NCI-H460 (cell line): ENCODE results near the gene CTNNA3. TPM values are rescaled to one million over a fixed set of nuclear protein-coding genes. Genes with fewer than 3 reads are reported as not detected.

Experiments
- DNase-seq: peaks from one replicate; pipeline ENCODE4 v3.0.0-alpha.2; 2016; ENCODE audit warnings: low read depth; ENCODE audit errors: extremely low read depth
- total RNA-seq: library from RNA; depleted of rRNA; stranded (reverse); fragments of >200 nt; shearing (Covaris generic); gene quantifications from 2 replicates; pipeline ENCODE4 v1.2.3, GENCODE V29; 2014

CTNNA3 gene
- total RNA-seq, 1 experiment from 2014 or later = 0.47 TPM

DNA sequence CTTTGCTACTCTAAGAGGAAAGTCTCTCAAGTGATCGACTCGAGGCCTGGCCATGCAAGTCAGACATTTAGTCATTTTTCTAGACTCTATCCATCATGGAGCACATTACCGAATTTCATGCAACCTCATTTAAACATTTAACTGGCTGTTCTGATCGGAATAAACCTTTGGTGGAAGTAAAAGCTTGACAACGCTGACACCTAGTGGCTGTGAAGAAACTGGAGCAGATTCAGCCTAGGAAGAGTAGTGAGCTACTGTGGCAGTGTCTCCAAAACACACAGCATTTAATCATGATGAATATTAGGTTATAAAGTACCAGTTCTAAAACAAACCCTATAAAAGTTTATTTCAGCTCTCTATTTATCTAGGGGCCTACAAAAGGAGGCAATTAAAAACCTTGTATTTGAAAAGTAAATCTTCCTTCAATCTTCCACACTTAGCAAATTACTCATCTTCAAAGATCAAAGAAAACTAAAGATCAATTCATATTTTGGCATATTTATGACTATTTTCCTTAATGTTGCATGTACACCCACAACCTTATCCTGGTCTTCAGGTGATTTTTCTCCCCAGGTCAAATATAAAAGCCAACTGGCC, 175.0 kb downstream of the CTNNA3 start:
- peak; percentile 62 for DNase-seq

GRCh38 chr10:67519434-67519833, 176.6 kb downstream of the CTNNA3 start:
- DNase-seq = no peak

- no peak for DNase-seq
These were observed 177.2 kb downstream of the CTNNA3 start for GRCh38 chr10:67518756-67519155.

GRCh38 chr10:67518043-67518442, 178.0 kb downstream of the CTNNA3 start:
- DNase-seq = no peak

DNA sequence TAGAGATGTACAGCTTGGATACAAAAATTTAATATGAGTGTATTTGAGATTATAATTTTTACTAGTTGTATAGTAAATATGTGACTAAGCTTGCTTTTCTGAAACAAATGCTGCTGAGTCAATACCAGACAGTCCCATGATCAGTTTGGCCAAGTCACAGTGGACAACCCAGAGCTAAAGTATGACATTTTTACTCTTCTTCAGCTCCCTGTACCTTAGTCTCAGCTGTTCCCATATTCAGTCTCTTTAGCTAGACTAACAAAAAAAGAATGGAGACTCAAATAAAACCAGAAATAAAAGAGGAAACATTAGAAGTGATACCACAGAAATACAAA, 189.3 kb downstream of the CTNNA3 start:
- DNase-seq = no peak

- DNase-seq = no peak
These were observed 189.8 kb downstream of the CTNNA3 start for GRCh38 chr10:67506083-67506756.

- peak; percentile 24 for DNase-seq
These were observed 203.5 kb downstream of the CTNNA3 start for GRCh38 chr10:67492317-67493019.

DNA sequence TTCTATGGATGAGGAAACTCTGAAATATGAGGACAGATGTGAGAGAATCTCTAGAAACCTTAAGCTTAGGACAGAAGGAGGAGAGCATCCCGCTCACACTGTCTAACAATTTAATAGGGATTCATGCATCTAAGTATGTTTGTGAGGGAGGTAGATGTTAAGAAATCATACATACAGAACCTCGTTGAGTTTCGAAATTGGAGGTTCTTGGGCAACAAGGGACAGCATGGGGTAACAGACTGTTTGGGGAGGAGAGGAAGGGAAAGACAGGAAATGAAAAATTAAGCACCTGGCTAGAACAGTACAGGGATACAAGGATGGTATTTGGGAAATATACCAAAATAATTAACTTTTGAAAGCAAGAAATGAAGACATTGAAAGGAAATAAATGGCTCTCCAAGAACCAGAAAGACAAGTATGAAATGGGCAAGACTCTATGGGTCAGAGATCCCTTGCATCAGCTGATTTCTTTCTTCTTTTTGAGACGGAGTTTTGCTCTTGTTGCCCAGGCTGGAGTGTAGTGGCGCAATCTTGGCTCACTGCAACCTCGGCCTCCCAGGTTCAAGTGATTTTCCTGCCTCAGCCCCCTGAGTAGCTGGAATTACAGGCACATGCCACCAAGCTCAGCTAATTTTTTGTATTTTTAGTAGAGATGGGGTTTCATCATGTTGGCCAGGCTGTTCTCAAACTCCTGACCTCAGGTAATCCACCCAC, 207.9 kb downstream of the CTNNA3 start:
- no peak for DNase-seq

DNA sequence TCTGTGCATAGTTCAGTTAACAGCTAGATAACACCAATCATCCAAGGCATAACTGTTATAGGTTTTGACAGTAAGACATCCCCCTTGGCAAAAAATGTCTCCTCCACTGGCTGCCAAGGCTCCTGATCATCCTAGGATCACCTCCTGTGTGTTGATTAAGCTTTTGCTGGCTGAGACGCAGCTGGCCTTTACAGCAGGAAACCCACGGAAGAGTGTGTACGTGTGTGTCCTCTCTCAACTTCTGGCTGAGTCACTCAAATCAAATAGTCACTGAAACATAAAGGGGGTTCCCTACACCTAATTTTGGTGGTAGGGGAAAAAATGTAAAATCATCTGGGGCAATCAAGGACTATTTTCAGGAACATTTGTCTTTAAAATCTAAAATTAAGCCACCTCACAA, 208.8 kb downstream of the CTNNA3 start:
- DNase-seq = no peak

GRCh38 chr10:67477868-67478267, 218.1 kb downstream of the CTNNA3 start:
- no peak for DNase-seq

- no peak for DNase-seq
These were observed 219.8 kb downstream of the CTNNA3 start for GRCh38 chr10:67476201-67476600.

DNA sequence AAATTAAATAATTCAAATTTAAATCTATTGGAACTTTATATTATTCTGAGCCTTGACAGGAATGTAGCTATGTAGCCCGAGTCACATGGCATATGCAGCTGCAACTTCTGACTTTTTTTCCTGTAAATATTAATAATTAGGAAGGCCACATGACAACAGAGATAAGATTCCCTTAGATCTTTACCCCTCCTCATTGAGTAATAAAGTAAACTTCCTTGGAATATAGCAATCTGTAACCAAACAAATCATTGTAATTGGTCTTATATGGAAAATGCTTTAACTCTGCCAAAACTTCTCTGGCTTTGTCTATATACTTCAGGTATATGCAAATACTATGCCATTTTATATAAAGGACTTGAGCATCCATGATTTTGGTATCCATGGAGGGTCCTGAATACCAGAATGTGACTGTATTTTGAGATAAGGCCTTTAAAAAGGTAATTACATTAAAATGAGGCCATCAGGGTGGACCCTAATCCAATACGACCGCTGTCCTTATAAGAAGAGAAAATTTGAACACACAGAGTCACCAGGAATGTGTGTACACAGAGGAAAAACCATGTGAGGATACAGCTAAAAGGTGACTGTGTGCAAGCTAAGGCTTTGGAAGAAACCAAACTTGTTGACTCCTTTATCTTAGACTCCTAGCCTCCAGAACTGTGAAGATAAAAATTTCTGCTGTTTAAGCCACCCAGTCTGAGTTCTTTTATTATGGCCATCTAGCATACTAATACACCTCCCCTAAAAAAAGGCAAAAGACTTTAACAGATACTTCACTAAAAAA, 222.0 kb downstream of the CTNNA3 start:
- no peak for DNase-seq

DNA sequence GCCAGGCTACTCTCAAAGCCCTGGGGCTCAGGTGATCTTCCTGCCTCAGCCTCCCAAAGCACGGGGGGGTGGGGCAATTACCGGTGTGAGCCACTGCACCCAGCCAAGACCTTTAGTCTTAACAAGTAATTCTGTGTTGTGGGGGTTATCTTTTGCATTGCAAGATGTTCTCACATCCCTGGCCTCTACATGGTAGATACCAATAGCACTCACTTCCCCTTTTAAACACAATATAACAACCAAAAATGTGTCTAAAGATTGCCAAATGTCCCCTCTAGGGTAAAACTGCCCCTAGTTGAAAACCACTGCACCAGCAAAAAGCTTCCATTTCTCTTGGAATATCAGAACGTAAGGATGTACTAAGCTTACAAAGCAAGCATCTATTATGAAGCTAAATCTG, 225.0 kb downstream of the CTNNA3 start:
- DNase-seq = no peak

GRCh38 chr10:67464278-67464677, 231.7 kb downstream of the CTNNA3 start:
- no peak for DNase-seq

GRCh38 chr10:67452892-67453291, 243.1 kb downstream of the CTNNA3 start:
- DNase-seq = no peak

- no peak for DNase-seq
These were observed 257.2 kb downstream of the CTNNA3 start for GRCh38 chr10:67438605-67439304.

- no peak for DNase-seq
These were observed 262.7 kb downstream of the CTNNA3 start for GRCh38 chr10:67433276-67433675.

DNA sequence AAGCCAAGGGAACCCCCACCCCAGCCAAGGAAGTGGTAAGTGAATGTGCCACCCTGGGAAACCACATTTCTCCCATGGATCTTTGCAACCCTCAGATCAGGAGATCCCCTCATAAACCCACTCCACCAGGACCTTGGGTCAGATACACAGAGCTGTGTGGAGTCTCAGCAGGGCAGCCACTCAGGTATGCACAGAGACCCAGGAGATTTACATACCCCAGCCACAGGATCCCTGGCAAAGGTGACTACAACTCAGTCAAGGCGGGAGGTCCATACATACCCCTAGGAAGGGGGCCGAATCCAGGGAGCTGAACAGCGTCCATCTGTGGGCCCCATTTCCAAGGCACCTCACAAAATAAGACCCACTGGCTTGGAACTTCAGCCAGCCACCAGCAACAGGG, 293.4 kb downstream of the CTNNA3 start:
- no peak for DNase-seq

- no peak for DNase-seq
These were observed 294.3 kb downstream of the CTNNA3 start for GRCh38 chr10:67401711-67402110.
